ENCODE data around the gene GARS1.

GARS1 gene

GRCh38 chr7:30656006-30656957 is 61.6 kb downstream of the GARS1 start:
- DNase-seq (ENCODE audit: low read depth): no peak

GRCh38 chr7:30657131-30657530 is 62.5 kb downstream of the GARS1 start:
- DNase-seq (ENCODE audit: low read depth): no peak

- DNase-seq (ENCODE audit: low read depth): no peak
Observed at GRCh38 chr7:30658479-30659074, 63.9 kb downstream of the GARS1 start.

GRCh38 chr7:30659312-30659711 is 64.6 kb downstream of the GARS1 start:
- no peak for DNase-seq (ENCODE audit: low read depth)

GRCh38 chr7:30660331-30661255 is 65.9 kb downstream of the GARS1 start:
- DNase-seq (ENCODE audit: low read depth): no peak

DNA sequence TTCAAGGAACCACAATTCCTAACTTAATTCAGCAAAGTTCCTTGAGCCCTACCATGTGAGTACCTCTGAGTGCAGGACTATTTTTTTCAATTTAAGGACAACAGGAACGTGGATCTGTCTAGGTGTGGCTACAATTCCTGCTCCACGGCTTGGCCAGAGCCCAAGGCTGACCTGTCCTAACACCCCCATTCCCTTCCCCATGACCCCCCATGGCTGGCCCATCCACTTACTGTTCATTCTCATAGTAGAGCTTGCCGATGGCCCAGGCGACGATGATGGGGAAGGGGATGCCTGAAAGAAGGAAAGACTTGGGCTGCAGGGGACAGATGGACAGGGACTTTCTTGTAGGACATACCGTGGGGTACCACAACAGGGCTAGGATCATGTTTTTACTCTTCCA is 67.2 kb downstream of the GARS1 start:
- DNase-seq (ENCODE audit: low read depth): no peak

DNA sequence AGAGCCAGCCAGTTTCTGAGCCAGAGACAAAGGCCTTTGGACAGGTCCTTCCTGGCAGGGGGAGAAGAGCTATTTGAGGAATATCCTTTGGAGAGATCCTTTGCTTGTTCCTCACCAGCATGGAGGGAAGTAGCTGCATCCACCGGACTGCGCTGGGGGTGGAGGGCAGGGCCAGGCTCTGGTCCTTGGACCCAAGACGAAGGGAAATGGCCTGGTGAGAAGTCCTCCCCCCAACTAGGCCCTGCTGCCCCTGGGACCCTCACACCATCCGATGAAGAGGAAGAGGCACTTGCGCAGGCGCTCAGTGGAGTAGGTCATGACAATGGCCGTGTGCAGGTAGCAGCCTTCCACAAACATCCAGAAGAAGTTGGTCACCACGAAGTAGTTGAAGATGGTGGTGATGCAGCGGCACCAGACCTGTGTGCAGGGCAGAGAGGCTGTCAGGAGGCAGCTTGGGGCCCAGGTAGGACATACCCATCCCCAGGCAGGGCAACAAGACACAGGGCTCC is 67.8 kb downstream of the GARS1 start:
- DNase-seq (ENCODE audit: low read depth): no peak

GRCh38 chr7:30663414-30663813 is 68.7 kb downstream of the GARS1 start:
- no peak for DNase-seq (ENCODE audit: low read depth)

DNA sequence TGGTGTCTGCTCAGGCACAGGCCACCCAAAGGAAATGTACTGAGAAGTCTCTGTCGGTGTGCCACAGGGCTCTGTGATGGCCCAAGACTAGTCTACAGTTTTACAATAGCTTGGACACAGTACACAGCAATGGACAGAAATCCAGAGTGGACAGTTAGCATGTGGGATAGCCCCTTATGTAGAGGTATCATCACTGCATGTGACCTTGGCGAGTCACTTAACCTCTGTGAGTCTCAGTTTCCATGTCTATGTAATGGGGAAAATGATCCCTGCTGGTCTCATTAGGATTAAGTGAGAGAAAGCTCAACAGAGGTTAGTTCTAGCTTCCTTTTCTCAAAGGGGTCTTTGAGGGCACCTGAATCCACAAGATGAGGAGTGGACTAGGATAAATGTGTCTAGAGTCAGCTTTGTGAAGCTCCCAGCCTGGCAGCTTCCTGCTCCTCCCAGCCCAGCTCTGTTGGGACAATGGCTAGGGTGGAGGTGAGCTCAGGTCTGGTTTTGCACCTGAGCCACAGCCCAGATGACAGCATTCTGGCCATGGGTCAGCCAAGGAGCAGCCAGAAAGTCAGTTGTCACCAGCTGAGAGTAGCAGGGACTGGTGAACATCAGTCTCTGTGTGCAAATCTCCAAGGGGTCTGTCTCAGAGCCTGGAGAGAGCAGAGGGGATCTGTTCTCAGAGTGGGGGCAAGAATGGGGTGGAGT is 69.7 kb downstream of the GARS1 start:
- no peak for DNase-seq (ENCODE audit: low read depth)

DNA sequence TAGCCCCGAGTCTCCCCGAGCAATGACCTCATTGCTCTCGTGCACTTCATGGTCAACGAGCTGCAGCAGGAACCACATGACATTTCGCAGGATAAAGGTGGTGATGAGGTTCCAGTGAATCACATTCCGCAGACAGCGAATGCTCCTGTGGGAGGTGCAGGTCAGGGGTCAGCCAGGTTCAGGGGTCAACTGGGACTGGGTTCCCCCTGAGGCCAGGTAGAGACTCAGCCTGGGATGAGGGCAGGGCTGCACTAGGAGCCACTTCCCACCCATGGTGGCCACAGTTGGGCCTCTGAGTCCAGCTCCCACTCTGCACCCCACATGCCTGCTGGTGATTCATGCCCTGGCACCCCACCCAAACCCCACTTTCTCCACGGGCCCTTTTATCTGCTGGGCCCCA is 70.4 kb downstream of the GARS1 start:
- DNase-seq (ENCODE audit: low read depth): no peak

DNA sequence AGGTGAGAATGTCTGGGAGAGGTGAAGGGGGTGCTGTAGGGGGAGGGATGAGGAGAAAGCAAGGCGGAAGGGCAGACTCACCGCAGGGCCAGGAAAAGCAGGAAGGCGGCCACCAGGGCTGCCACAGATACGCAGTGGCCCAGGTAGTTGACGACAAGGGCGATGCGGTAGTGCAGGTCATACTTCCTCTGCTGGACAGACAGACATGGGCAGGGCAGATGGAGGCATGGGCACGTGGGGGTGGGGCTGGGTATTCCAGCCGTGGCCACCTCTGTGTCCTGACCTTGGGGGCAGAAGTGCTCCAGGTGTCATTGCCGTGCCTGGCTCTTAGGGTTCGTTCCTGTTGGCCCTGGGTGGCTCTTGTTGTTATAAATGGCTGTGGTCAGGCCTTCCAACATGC is 70.8 kb downstream of the GARS1 start:
- no peak for DNase-seq (ENCODE audit: low read depth)

DNA sequence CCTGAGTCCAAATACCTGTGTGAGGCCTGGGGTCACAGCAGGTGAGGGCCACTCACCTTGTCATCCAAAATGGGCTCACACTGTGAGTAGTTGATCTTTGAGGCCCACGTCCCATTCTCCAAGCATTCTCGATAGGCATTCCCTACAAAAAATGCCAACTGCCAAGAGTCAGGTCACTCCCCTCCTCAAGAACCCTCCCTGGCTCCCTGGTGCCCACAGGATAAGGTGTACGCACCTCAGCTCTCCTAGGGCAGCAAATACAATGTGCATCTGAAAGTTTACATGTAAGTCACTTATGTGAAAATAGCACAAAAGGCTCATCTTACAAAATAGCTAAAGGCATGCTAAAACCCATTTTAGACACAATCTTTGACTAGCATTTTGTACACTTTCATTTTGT is 72.5 kb downstream of the GARS1 start:
- DNase-seq (ENCODE audit: low read depth): no peak

DNA sequence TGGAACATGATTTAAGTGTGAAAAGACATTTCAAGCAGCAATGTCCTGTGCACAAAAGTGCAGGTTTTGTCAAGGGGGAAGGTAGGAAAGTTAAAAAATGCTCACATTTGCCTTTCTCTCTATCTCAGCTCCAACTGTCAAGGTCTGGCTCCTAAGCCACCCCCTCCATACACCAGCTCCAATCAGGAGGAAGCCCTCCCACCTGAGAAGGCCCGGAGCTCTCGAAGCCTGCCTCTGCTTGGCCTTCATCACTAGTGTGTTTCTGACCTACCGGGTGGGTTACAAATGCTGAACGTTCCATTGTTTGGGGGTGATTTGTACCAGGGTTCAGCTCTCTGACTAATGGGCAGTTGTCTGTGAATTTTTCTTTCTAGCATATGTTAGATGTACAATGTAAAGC is 73.4 kb downstream of the GARS1 start:
- DNase-seq (ENCODE audit: low read depth): no peak

GRCh38 chr7:30671793-30672465 is 77.3 kb downstream of the GARS1 start:
- DNase-seq (ENCODE audit: low read depth): peak; percentile 28

- no peak for DNase-seq (ENCODE audit: low read depth)
Observed at GRCh38 chr7:30674420-30674819, 79.7 kb downstream of the GARS1 start.

DNA sequence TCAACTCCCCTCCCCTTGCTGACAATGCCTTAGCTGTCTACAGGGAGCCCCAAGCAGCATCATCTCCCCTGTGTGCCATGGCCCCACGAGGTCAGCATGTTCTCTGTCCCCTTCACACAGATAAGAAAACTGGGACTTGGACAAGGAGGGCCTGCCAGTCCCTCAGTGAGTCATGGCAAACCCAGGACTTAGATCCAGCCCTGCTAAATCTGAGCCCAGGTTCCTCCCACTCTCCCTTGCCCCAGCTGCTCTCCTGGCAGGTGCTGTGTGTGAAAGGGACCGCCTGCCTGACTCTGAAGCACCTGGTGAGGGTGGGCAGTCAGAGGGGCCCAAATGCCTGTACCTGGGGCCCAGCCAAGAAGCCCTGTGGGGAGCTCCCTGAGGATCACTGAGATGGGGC is 80.2 kb downstream of the GARS1 start:
- DNase-seq (ENCODE audit: low read depth): no peak

DNA sequence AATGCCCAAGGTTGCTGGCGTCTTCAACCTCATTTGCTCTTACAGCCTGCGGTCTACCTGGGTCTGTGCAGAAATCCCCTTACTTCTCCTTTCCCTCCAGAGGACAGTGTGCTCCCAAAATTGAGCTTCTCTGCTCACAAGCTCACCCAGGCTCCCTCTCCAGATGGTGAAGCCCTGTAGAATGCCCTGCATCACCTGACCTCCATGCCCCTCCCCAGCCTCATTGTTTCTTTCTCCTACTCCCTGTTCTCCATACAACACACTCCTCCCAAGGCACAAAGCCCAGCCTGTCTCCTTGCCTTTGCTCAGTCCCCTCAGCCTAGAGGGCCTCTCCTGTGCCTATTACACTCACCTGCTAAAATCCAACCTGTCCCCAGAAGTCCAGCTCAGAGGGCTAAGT is 84.1 kb downstream of the GARS1 start:
- no peak for DNase-seq (ENCODE audit: low read depth)

DNA sequence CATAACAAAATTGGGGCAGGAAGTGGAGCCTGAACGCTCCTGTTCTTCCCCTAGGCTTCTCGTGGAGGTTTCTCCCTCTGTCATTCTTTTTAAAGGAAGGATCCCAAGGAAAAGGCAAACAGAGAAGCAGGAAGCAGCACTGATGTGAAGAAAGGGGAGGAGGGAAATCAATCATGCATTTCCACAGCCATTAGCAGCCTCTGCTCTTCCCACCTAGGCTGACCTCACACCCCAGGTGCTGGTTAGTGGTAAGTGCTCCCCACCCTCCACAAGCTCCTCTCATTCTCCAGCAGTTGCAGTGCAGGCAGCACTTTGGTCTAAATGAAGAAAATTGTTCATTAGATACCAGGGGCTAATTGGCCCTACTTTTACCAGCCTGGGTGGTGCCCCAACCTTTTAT is 85.0 kb downstream of the GARS1 start:
- no peak for DNase-seq (ENCODE audit: low read depth)

DNA sequence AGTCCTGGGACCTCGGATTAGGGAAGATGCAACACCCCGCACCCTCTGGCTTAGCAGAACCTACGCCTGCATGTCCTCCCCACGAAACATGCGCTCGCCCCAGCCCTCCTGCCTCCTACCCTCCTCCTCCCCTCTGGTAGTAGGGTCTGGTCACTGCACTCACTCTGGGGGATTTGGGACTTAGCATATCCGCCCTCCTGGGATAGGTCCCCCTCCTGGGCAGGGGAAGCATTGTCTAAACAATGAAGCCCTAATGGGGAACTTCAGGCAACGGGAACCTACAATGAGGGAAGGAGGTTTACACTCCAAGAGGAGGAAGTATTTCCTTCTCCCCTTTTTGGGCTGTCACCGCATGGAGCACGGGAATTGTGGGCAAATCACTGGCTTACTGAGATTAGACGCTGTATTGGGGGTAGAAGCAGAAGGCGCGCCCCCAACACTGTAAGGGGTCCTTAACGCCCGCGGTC is 86.7 kb downstream of the GARS1 start:
- no peak for DNase-seq (ENCODE audit: low read depth)

DNA sequence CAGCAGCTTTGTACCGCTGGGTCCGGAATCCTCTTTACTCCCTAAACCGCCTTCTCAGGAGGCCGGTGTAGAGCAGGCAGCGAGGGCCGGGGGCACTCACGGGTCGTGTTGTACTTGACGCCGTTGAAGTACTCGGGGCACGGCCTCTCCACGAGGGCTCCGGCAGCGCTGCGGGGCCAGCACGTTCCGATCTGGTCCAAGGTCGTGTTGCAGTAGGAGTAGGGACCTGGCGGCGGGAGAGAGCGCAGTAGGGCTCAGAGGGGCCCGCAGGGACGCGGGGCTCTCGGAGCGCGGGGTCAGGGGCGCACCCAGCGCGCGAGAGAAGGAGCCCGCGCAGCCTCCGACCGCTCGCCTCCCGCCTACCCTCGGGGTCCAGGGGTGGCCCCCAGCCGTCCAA is 87.1 kb downstream of the GARS1 start:
- no peak for DNase-seq (ENCODE audit: low read depth)

All from fibroblast of the conjunctiva (primary cell).